Liver (tissue), 9 donors: ENCODE measurements around the gene GMPR. TPM values are rescaled to one million over a fixed set of nuclear protein-coding genes. Genes with fewer than 3 reads are reported as not detected.
"Not testable (repeated sequence)": the region's sequence is repeated elsewhere in the genome, so short reads cannot be mapped to it uniquely, and the experiment has no call there.

Source experiments
- DNase-seq: peaks from one replicate; pipeline ENCODE4 v3.0.0-alpha.2; 2017; ENCODE audit warnings: low spot score
- H3K27ac ChIP-seq, 2 donors: one replicate each; pipeline ENCODE4 v1.7.0; 2013; ENCODE audit warnings: inconsistent platforms in 2 of 2, low read length in 2 of 2, control low read depth in 1 of 2, low read depth in 1 of 2, mild to moderate bottlenecking in 1 of 2
- H3K27me3 ChIP-seq, 4 donors: one replicate each; pipeline versions ENCODE4 v1.6.1 to v1.7.0; 2013; ENCODE audit warnings: low read length in 3 of 4, inconsistent platforms in 1 of 4, mild to moderate bottlenecking in 1 of 4, moderate library complexity in 1 of 4; ENCODE audit not compliant: control insufficient read depth in 4 of 4, insufficient read depth in 4 of 4
- H3K36me3 ChIP-seq, 4 donors: one replicate each; pipeline versions ENCODE4 v1.6.1 to v1.7.0; 2013; ENCODE audit warnings: low read length in 3 of 4, mild to moderate bottlenecking in 3 of 4, low read depth in 1 of 4, moderate library complexity in 1 of 4; ENCODE audit not compliant: control insufficient read depth in 4 of 4, insufficient read depth in 3 of 4
- H3K4me1 ChIP-seq, 4 donors: one replicate each; pipeline versions ENCODE4 v1.6.1 to v1.7.0; 2013; ENCODE audit warnings: low read length in 3 of 4, mild to moderate bottlenecking in 3 of 4, moderate library complexity in 1 of 4; ENCODE audit not compliant: control insufficient read depth in 4 of 4, insufficient read depth in 4 of 4
- H3K4me3 ChIP-seq, 3 donors: one replicate each; pipeline versions ENCODE4 v1.6.1 to v1.7.0; 2013; ENCODE audit warnings: low read length in 3 of 3, control low read depth in 1 of 3, low read depth in 1 of 3, mild to moderate bottlenecking in 1 of 3
- H3K9ac ChIP-seq, 2 donors: one replicate each; pipeline ENCODE4 v1.7.0; 2013; ENCODE audit warnings: low read length in 2 of 2, mild to moderate bottlenecking in 2 of 2, moderate library complexity in 2 of 2, control low read depth in 1 of 2, low read depth in 1 of 2
- H3K9me3 ChIP-seq, 4 donors: one replicate each; pipeline versions ENCODE4 v1.6.1 to v1.7.0; 2013; ENCODE audit warnings: low read length in 3 of 4; ENCODE audit not compliant: control insufficient read depth in 4 of 4
- FOXA2 ChIP-seq: IDR thresholded peaks from 2 replicates; pipeline ENCODE4 v1.6.1; 2016; ENCODE audit warnings: antibody characterized with exemption
- HNF4A ChIP-seq, 2 donors: conservative IDR thresholded peaks; 2 replicates each; pipeline ENCODE4 v1.6.1; 2016; ENCODE audit warnings: antibody characterized with exemption in 2 of 2, mild to moderate bottlenecking in 2 of 2
- NR2F2 ChIP-seq: IDR thresholded peaks from 2 replicates; pipeline ENCODE4 v1.6.1; 2016; ENCODE audit warnings: antibody characterized with exemption
- RAD21 ChIP-seq, 2 donors: IDR thresholded peaks; 2 replicates each; pipeline ENCODE4 v1.6.1; 2016; ENCODE audit warnings: antibody characterized with exemption in 2 of 2, mild to moderate bottlenecking in 2 of 2
- SP1 ChIP-seq: IDR thresholded peaks from 2 replicates; pipeline ENCODE4 v1.6.1; 2018; ENCODE audit warnings: antibody characterized with exemption, mild to moderate bottlenecking
- WGBS: extraction: QIAGEN DNeasy Blood & Tissue Kit; methylation state at CpG from one replicate; pipeline ENCODE4 v1.1.7; 2013; 5-methylcytosine and 5-hydroxymethylcytosine counted together
- polyA plus RNA-seq, 2 donors: library from polyadenylated mRNA; stranded (reverse) in 1 of 2; unstranded in 1 of 2; fragments of 200-250 nt in 1 of 2; fragments of >200 nt in 1 of 2; fragmentation: Nextera tagmentation in 1 of 2; extraction: Ambion mirVana in 1 of 2; gene quantifications; one replicate each; pipeline versions ENCODE4 v1.2.1 to v1.2.3, GENCODE V29; 2013 to 2015
- total RNA-seq, 2 donors: library from RNA; depleted of rRNA; stranded (reverse); fragments of >200 nt; gene quantifications; one replicate each; pipeline ENCODE4 v1.2.3, GENCODE V29; 2014
- TF ChIP-seq, protein P1 (sequence below): fragments of 150-350 bp; IDR thresholded peaks from 2 replicates; pipeline ENCODE4 v1.5.1; 2017; ENCODE audit warnings: improper control_type of control experiment, low read depth, low read length; ENCODE audit not compliant: missing input control
- TF ChIP-seq, protein P2 (sequence below): IDR thresholded peaks from 2 replicates; pipeline ENCODE4 v1.6.1; 2016; ENCODE audit warnings: antibody characterized with exemption
- donor health status: healthy.
- donor health status: healthy.
- donor health status: healthy.
- donor health status: healthy.
- donor health status: healthy.

The GMPR gene
- total and polyA plus RNA-seq, 4 donors: 2.1 to 50.2 (median 4.2) TPM

DNA sequence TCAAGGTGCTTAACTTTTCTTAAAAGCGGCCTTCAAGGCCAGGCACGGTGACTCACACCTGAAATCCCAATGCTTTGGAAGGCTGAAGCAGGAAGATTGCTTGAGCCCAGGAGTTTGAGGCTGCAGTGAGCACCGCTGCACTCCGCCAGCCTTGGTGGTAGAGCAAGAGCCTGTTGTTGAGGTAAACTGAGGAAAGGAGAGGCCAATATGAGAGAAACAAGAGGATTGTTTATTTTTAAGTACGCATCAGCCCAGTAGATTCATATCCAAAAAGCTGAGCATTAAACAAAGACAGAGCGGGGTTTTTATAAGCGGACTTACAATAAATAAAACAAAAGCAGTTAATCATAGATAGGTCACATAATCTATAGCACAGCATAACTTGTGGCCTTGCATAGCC is 15.0 kb upstream of the GMPR start (continued):
- TF ChIP-seq, protein P1, sequence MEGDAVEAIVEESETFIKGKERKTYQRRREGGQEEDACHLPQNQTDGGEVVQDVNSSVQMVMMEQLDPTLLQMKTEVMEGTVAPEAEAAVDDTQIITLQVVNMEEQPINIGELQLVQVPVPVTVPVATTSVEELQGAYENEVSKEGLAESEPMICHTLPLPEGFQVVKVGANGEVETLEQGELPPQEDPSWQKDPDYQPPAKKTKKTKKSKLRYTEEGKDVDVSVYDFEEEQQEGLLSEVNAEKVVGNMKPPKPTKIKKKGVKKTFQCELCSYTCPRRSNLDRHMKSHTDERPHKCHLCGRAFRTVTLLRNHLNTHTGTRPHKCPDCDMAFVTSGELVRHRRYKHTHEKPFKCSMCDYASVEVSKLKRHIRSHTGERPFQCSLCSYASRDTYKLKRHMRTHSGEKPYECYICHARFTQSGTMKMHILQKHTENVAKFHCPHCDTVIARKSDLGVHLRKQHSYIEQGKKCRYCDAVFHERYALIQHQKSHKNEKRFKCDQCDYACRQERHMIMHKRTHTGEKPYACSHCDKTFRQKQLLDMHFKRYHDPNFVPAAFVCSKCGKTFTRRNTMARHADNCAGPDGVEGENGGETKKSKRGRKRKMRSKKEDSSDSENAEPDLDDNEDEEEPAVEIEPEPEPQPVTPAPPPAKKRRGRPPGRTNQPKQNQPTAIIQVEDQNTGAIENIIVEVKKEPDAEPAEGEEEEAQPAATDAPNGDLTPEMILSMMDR: no peak
- no peak for TF ChIP-seq FOXA2

DNA sequence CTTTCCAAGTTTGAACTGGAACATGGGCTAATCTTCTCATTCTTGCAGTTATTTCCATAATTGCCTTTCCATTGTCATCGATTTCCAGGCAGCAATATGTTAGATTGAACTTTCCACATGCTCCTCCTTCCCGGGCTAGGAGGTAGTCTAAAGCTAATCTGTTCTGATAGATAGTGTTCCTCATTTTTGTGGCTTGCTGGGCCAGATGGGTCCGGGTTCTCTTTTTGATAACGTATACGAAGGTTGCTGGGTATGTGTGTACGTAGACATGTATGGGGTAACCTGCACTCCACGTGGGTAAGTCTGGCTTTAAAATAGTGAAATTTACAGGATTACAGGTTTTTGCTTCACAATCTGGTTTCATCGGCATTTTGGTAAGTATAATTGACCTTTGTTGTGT is 14.0 kb upstream of the GMPR start:
- H3K36me3 ChIP-seq: no peaks in the 10 kb centered on the region
- no peak for DNase-seq
- no peaks in the 10 kb centered on the region for H3K9me3 ChIP-seq
- no peak for TF ChIP-seq HNF4A (conservative IDR thresholded peaks at IDR 0.05)
- TF ChIP-seq NR2F2: no peak
- no peak for TF ChIP-seq SP1
- TF ChIP-seq, protein P2, sequence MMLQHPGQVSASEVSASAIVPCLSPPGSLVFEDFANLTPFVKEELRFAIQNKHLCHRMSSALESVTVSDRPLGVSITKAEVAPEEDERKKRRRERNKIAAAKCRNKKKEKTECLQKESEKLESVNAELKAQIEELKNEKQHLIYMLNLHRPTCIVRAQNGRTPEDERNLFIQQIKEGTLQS: no peak
- TF ChIP-seq RAD21 (IDR thresholded peaks at IDR 0.05): no peak
- no peak overlapping the region for H3K27ac ChIP-seq
- peaks cover 0 to 6% (median 2%) of the 10 kb centered on the region in 4 donors for H3K4me1 ChIP-seq
- H3K9ac ChIP-seq: no peak overlapping the region
- 81% methylated on average over 8 of the region's 8 CpGs for WGBS
- no peaks in the 10 kb centered on the region for H3K27me3 ChIP-seq
- H3K4me3 ChIP-seq: no peak overlapping the region

DNA sequence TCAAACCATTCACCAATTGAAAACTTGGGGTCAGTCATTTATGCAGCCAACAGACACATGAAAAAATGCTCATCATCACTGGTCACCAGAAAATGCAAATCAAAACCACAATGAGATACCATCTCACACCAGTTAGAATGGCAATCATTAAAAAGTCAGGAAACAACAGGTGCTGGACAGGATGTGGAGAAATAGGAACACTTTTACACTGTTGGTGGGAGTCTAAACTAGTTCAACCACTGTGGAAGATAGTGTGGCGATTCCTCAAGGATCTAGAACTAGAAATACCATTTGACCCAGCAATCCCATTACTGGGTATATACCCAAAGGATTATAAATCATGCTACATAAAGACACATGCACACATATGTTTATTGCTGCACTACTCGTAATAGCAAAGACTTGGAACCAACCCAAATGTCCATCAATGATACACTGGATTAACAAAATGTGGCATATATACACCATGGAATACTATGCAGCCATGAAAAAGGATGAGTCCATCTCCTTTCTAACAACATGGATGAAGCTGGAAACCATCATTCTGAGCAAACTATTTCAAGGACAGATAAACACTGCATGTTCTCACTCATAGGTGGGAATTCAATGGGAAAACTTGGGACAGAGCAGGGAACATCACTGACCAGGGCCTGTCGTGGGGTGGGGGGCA is 13.2 kb upstream of the GMPR start:
- not testable (repeated sequence) for H3K4me3 ChIP-seq, H3K4me1 ChIP-seq, H3K27ac ChIP-seq, H3K36me3 ChIP-seq, H3K9me3 ChIP-seq, DNase-seq, H3K27me3 ChIP-seq, H3K9ac ChIP-seq
- WGBS: 74% methylated on average over 3 of the region's 3 CpGs

DNA sequence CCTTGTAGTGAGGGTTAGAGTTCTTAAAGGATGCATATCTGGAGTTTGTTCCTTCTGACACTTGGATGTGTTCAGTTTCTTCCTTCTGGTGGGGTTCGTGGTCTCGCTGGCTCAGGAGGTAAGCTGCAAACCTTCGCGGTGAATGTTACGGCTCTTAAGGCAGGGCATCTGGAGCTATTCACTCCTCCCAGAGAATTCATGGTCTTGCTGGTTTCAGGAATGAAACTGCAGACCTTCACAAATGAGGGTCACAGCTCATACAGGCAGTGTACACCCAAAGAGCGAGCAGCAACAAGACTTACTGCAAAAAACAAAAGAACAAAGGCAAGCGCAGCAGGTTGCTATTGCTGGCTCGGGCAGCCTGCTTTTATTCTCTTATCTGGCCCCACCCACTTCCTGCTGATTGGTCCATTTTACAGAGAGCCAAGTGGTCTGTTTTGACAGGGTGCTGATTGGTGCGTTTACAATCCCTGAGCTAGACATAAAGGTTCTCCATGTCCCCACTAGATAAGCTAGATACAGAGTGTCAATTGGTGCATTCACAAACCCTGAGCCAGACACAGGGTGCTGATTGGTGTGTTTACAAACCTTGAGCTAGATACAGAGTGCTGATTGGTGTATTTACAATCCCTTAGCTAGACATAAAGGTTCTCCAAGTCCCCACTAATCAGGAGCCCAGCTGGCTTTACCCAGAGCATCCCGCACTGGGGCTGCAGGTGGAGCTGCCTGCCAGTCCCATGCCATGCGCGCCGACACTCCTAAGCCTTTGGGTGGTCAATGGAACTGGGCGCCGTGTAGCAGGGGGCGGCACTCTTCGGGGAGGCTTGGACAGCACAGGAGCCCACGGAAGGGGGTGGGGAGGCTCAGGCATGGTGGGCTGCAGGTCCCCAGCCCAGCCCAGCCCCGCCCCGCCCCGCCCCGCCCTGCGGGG is 12.0 kb upstream of the GMPR start:
- not testable (repeated sequence) for H3K4me1 ChIP-seq, H3K9me3 ChIP-seq, H3K36me3 ChIP-seq, DNase-seq, H3K27me3 ChIP-seq, H3K9ac ChIP-seq, H3K27ac ChIP-seq, H3K4me3 ChIP-seq
- 80% methylated on average over 23 of the region's 23 CpGs for WGBS
